Right atrium auricular region (tissue), 2 donors: ENCODE results near the gene TNFRSF11A. TPM values are rescaled to one million over a fixed set of nuclear protein-coding genes. Genes with fewer than 3 reads are reported as not detected.

Experiments
- DNase-seq: peaks from one replicate; pipeline ENCODE4 v3.0.0-alpha.2; 2019; ENCODE audit warnings: low spot score
- H3K27ac ChIP-seq, 2 donors: fragments of 200-600 bp; sonication (generic); 1 replicate in 1 of 2; 2 replicates in 1 of 2; pipeline ENCODE4 v1.5.1; 2016 to 2019
- H3K27me3 ChIP-seq, 2 donors: fragments of 200-600 bp; sonication (generic); one replicate each; pipeline versions ENCODE4 v1.5.1 to v1.6.0; 2017 to 2019
- H3K36me3 ChIP-seq: fragments of 200-600 bp; sonication (generic); one replicate; pipeline ENCODE4 v1.5.1; 2016
- H3K4me1 ChIP-seq, 2 donors: fragments of 200-600 bp; sonication (generic); one replicate each; pipeline versions ENCODE4 v1.5.1 to v1.6.0; 2017 to 2019
- H3K4me3 ChIP-seq, 2 donors: fragments of 200-600 bp; sonication (generic); 1 replicate in 1 of 2; 2 replicates in 1 of 2; pipeline ENCODE4 v1.5.1; 2017 to 2019; ENCODE audit warnings: mild to moderate bottlenecking in 1 of 2, moderate library complexity in 1 of 2
- H3K9me3 ChIP-seq, 2 donors: fragments of 200-600 bp; sonication (generic); one replicate each; pipeline ENCODE4 v1.5.1; 2019
- CTCF ChIP-seq, 2 donors: fragments of 200-600 bp; sonication (generic); IDR thresholded peaks; one replicate each; pipeline ENCODE4 v1.5.1; 2019; ENCODE audit warnings: antibody characterized with exemption in 2 of 2
- total RNA-seq, 2 donors: library from RNA; depleted of rRNA; stranded (reverse); fragments of >200 nt; gene quantifications; one replicate each; pipeline ENCODE4 v1.1.0, GENCODE V29; 2016

TNFRSF11A gene
- total RNA-seq, 2 donors from 2014 or later, result 0.56 to 1.8 TPM

DNA sequence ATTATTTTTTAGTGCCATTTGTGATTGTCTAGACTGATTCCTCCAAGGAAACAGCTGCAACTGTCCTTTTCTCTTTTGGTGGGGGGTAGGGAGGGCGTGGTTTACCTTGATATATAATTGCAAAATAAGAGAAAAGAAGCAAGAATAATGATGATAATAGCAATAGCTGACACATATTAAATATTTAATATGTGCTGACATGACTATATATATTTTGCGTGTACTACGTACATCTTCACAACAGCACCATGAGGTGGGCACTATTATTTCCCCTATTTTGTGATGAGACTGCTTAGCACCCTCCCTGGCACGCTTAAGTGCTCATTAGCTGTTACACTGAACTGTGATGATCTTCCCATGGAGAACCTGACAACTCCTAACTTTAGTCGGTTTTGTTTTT lies 39.4 kb downstream of the TNFRSF11A start:
- Histone ChIP-seq H3K4me3 (no peak overlapping the region), H3K27ac (no peak overlapping the region), H3K9me3 (no peaks in the 10 kb centered on the region), H3K27me3 (no peaks in the 10 kb centered on the region), H3K36me3 (no peaks in the 10 kb centered on the region), H3K4me1 (no peaks in the 10 kb centered on the region)
- TF ChIP-seq CTCF (IDR thresholded peaks at IDR 0.05), result no peak
- no peak for DNase-seq

DNA sequence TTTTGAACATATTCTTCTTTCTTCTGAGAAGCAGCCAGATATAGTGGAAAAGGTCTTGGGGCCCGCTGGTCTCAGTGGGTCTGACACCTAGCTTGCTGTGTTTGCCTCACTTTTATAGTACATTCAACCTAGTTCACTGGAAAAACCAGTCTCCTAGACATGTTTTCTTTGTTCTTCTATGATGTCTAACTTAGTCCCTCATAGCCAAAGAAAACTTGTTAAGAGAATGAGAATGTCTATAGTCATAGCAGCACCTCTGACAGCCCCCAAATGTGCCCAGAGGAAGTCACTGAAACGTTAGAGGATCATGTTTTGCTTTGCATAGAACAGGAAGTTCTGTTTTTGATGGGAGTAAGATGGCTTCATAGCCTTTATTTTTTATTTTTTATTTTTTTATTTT lies 40.3 kb downstream of the TNFRSF11A start:
- no peak overlapping the region for H3K27ac ChIP-seq
- H3K4me1 ChIP-seq, result no peaks in the 10 kb centered on the region
- no peak for TF ChIP-seq CTCF (IDR thresholded peaks at IDR 0.05)
- H3K36me3 ChIP-seq, result no peaks in the 10 kb centered on the region
- H3K27me3 ChIP-seq, result no peaks in the 10 kb centered on the region
- no peak overlapping the region for H3K4me3 ChIP-seq
- no peak for DNase-seq
- no peaks in the 10 kb centered on the region for H3K9me3 ChIP-seq

GRCh38 chr18:62366992-62367391 lies 41.9 kb downstream of the TNFRSF11A start:
- H3K9me3 ChIP-seq, result no peaks in the 10 kb centered on the region
- no peaks in the 10 kb centered on the region for H3K27me3 ChIP-seq
- no peaks in the 10 kb centered on the region for H3K36me3 ChIP-seq
- no peaks in the 10 kb centered on the region for H3K4me1 ChIP-seq
- H3K4me3 ChIP-seq, result no peak overlapping the region
- no peak for TF ChIP-seq CTCF (IDR thresholded peaks at IDR 0.05)
- no peak for DNase-seq
- H3K27ac ChIP-seq, result no peak overlapping the region

GRCh38 chr18:62368100-62368499 lies 43.0 kb downstream of the TNFRSF11A start:
- Histone ChIP-seq H3K4me3 (no peak overlapping the region), H3K4me1 (no peaks in the 10 kb centered on the region), H3K27ac (no peak overlapping the region), H3K36me3 (no peaks in the 10 kb centered on the region), H3K27me3 (no peaks in the 10 kb centered on the region), H3K9me3 (no peaks in the 10 kb centered on the region)
- TF ChIP-seq CTCF (IDR thresholded peaks at IDR 0.05), result no peak
- DNase-seq, result no peak

- H3K4me3 ChIP-seq, result no peak overlapping the region
- DNase-seq, result no peak
- H3K9me3 ChIP-seq, result no peaks in the 10 kb centered on the region
- no peak for TF ChIP-seq CTCF (IDR thresholded peaks at IDR 0.05)
- no peaks in the 10 kb centered on the region for H3K27me3 ChIP-seq
- H3K36me3 ChIP-seq, result no peaks in the 10 kb centered on the region
- H3K27ac ChIP-seq, result no peak overlapping the region
- H3K4me1 ChIP-seq, result no peaks in the 10 kb centered on the region
Measured at GRCh38 chr18:62369129-62369644, 44.1 kb downstream of the TNFRSF11A start.

- no peak for DNase-seq
- H3K36me3 ChIP-seq, result no peaks in the 10 kb centered on the region
- H3K9me3 ChIP-seq, result no peaks in the 10 kb centered on the region
- H3K27me3 ChIP-seq, result no peaks in the 10 kb centered on the region
- H3K27ac ChIP-seq, result no peak overlapping the region
- H3K4me1 ChIP-seq, result no peaks in the 10 kb centered on the region
- no peak for TF ChIP-seq CTCF (IDR thresholded peaks at IDR 0.05)
- H3K4me3 ChIP-seq, result no peak overlapping the region
Measured at GRCh38 chr18:62370366-62370765, 45.3 kb downstream of the TNFRSF11A start.
